HT1080 (cell line): ENCODE data around the gene SDCCAG8. TPM values are rescaled to one million over a fixed set of nuclear protein-coding genes. Genes with fewer than 3 reads are reported as not detected.

Source experiments
- DNase-seq: peaks from one replicate; pipeline ENCODE4 v3.0.0-alpha.2; 2015; ENCODE audit warnings: low read depth
- total RNA-seq: library from RNA; depleted of rRNA; stranded (reverse); fragments of >200 nt; shearing (Covaris generic); gene quantifications from 2 replicates; pipeline ENCODE4 v1.2.3, GENCODE V29; 2014

SDCCAG8 gene
- total RNA-seq, 1 experiment from 2014 or later, result 39.9 TPM

DNA sequence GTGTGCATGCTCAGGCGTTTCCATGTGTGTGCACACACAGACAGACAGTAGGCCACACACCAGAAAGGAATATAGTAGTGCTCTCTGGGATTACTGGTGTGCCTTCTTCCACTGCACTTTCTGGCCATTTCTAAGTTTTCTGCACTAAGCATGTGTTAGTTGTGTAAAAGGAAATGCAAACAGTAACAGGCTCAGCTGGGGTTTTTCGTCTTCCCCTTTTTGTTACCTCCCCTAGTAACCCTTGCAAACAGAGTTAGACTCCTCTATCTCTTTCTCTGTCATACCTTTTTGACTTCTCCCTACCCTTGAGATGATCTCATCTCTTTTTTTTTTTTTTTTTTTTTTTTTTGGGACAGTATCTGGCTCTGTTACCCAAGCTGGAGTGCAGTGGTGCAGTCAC lies 196.3 kb downstream of the SDCCAG8 start:
- DNase-seq, result no peak

DNA sequence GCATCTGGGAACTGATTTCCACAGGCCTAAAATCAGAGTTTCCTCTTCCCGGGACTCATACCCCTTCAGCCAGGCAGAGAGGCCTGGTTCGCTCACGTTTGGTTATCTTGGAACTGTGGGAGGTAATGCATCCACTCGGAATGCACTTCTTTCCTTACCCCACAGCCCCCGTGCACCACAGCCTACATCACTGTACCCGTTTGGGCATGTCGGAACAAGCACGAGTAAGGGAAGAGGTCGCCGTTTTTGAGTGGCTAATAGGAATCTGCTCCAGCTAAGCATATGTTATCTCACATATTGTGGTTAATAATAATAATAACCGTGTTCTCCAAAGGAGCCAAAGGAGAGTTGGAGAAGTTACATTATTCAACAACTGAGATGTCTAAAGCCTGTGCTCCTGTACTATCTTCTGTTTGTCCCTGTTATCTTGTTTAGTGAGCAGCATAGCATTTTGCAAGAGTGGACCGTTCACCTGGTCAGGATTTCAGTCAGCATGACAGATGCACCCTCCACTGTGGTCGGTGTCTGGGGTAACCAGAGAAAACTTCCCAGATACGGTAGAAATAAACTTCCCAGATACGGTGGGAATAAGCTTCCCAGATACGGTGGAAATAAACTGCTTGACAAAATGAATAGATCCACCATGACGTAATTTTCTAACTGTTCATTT lies 198.6 kb downstream of the SDCCAG8 start:
- no peak for DNase-seq

DNA sequence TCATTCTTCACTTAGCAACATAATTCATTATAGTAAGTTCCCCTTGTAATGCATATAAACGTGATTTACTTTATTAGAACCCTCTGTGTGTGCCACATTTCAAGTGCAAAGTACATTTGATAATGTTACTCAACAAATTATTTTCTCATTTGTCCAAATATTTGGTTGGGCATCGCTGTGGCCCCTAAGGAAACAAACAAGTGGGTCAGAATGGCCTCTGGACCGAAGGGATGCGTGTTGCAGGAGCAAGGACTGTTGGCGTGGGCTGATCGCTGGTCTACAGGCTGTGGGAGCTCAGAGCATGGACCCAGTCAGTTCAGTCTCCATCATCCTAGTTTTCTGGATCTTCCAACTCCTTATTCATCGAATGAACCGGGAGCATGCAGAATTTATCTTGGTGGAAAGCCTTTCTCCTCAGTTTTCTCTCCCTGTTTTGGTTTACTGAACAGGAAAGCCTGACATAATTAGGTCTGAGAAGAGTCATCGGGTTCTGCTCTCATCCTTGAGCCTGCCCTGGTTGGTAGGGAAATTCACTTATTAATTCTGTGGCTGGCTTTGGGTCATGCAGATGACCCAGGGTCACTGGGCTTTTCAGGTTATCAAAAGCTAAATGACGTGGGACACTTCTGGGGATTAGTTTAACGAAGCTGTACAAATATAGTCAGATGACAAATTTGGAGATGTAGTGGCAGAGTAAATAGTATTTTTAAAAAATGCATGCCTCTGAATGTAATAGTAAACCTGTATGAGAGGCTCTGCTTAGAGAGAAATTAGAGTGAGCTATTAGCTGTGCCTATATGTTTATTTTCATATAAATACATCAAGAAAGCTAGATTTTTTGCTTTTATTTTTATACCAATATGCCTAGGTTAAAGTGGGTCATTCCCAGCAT lies 200.2 kb downstream of the SDCCAG8 start:
- no peak for DNase-seq

GRCh38 chr1:243457363-243457982 lies 201.6 kb downstream of the SDCCAG8 start:
- DNase-seq, result no peak

DNA sequence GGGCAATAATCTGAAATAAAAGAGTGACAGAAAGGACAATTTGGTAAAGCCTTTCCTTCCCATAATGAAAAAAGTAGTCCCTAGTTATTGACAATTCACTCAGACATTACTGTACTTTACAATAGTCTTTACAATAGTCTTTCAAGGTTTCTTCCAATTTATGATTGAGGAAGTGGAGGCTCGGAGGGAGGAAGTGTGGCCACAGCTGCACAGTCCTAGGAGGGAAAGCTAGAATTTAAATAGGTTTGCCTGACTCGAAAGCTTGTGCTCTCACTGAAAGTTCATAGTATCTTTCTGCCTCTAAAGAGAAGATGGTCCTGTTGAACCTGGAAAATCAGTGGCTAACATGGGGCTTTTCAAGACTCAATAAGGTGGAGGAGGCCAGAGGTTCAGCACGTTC lies 203.2 kb downstream of the SDCCAG8 start:
- DNase-seq, result no peak

- DNase-seq, result no peak
These were observed 205.9 kb downstream of the SDCCAG8 start for GRCh38 chr1:243461700-243462099.

DNA sequence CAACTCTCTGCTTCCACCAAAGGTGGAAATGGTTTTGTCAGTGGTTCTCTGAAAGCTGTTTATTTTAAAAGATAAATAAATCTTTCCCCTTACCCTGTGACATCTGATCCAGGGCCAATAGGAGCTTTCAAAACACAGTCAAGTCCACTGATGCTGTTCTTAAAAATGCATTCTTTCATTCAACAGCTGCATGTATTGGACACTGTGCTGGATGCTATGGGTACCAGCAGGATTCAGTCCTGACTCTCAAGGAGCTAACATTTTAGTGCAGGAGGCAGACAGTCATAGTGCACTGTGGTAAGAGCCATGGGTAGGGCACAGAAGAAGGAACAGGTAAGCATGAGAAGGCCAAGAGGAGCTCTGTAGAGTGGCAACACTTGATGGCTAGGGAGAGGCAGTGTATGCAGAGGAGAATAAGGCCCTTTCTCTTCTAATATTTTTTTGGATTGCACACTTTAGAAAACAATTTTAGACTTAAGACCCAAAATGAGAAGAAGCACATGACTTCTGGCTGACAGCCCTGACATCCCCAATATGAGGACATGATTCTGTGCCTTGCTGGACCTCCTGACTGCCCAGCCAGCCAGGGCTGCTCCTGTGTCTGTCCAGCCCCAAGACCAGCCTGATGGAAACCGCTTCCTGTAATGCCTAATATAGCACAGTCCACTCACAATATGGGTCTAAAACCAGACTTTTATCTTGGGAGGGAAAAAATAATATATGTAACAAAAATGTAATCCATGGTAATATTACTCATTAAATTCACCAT lies 207.3 kb downstream of the SDCCAG8 start:
- no peak for DNase-seq

DNA sequence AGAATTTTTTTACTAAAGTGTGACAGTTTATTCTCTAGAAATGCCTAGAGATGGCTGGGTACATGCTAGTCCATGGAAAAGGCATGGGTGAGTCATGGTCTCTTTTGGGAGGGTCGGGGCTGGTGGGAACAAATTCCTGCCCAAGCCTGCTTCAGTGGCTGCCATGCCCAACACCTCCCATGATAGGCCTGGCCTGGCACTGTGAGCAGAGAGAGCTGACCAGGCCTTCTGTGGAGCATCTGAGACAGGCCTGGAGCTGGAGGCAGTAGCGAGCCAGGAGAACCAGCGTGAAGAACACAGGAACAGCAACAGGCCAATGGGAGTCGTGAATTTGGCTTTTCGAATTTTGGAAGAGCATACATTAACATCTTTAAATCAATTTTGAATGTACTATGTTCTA lies 209.2 kb downstream of the SDCCAG8 start:
- DNase-seq, result no peak

DNA sequence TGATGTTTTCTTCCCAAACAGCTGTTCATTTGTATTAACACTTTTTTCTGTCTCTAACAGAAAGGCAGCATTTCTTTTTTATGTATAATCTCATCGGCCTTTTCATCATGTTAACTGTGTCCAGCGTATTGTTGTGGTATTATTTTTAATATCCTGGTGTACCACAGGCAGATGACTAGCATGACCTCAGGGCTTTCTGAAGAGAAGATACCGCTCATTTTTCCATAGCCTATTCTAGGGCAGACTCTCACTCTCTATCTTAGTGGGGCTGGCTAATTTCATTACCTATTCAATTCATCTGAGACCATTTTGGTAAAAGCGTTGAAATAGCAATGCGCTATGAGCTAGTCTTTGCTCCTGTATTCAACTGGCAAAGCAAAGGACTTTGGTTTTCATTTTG lies 209.9 kb downstream of the SDCCAG8 start:
- no peak for DNase-seq

- no peak for DNase-seq
These were observed 213.7 kb downstream of the SDCCAG8 start for GRCh38 chr1:243469497-243469896.

DNA sequence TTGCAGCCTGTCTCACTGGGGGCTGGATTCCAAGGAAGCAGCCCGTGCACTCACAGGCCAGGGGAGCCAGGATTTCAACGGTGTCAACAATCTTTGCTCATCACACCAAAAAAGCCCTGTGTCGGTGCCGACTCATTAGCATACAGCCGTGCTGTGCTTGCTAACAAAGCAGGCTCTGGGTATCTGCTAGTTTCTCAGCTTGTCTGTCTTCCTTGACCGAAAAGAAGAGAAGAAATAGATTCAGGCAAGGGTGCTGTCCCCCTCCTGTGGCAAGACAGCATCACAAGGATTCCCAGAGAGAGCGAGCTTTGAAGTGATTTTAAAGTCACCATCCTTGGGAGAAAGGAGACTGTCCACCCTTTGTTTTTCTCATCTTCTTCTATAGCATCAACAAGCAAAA lies 214.7 kb downstream of the SDCCAG8 start:
- no peak for DNase-seq

GRCh38 chr1:243471026-243471685 lies 215.3 kb downstream of the SDCCAG8 start:
- no peak for DNase-seq

- DNase-seq, result peak; percentile 57
These were observed 216.2 kb downstream of the SDCCAG8 start for GRCh38 chr1:243471754-243472745.

DNA sequence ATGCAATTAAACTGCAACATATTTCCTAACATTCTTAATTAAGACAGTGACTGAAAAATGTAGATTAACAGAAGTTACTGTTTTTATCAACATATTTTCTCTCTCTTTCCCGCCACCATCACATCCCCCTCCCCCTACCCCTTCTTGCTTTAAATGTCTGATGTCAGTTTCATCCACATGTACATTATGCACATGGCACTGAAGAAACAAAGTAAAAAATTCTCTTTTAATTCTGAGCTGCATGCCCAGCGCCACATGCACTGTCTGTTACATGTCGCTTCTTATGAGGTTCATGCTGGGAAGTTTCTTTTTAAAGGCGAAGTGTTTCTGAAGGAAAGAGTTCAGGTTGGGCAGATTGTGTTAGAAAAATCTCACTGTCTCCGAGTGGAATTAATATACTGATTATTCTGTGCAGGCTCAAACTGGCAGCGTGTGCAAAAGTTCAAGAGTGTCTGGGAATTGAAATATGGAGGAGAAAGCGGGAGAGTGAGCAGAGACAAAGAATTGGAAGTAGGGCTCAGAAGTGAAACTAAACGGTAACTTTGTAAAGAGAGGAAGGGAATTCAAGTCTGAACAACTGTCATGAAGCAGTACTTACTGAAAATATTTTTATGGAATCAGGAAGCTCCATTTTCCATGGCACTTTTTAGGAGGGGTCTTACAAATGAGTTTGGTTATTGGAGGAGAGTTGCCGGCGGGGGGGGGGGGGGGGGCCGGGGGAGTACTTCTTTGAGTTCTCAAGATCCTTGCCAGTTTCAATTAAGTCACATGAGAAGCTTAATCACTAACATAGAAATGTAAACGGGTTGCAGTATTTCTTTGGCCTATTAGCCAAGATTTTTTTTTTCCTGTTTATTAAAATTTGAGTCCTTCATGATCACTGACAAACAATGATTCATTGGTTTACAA lies 217.6 kb downstream of the SDCCAG8 start:
- DNase-seq, result no peak

DNA sequence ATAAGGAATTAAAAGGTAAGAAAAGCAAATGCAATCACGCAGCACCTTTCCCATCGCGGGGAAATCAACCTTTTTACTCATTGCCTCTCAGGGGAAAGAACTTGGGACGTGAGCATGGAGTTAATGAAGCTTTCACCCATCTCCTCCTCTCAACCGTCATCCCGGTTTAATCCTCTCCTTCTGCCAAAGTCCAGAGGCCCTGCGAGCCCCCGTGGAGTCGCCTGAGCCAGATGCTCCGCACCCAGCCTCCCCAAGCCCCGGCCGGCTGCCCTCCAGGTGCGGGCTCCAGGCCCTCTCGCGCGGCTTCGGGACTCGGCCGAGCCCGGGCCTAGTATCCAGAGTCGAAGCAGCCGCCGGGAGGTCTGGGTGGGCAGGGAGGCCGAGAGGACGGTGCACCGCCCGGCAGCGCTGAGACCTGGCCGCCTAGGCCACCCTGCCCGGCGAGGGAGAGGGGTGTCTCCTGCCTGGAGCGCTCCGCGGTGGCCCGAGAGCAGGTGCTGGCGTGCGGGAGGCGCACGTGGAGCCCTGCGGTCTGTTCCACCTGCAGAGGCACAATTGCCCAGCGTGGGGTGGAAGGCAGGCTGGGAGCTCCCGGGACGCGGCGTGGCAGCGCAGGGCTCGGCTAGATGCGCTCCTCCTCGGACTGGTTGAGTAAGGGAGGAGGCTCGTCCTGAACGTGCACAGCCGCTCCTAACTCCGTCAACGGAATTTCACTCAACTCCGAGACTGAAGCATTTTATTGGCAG lies 218.5 kb downstream of the SDCCAG8 start:
- DNase-seq, result no peak

DNA sequence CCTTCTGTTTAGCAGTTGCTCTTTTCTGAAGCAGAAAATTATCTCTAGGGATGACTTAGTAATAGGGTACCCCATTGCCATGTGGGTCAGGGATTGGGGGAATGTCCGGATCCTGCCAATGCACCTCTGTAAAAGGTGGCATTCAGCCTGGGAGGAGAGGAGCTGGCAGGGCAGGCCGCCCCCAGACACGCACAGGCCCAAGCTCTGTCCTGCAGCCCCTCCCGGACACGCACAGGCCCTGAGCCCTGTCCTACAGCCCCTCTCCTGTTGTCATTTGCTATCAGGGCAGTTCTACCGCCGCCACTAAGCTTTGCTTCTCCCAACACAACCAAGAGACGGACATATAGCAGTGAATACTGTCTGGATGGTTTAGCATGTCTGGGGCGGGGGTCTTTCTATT lies 219.1 kb downstream of the SDCCAG8 start:
- no peak for DNase-seq

DNA sequence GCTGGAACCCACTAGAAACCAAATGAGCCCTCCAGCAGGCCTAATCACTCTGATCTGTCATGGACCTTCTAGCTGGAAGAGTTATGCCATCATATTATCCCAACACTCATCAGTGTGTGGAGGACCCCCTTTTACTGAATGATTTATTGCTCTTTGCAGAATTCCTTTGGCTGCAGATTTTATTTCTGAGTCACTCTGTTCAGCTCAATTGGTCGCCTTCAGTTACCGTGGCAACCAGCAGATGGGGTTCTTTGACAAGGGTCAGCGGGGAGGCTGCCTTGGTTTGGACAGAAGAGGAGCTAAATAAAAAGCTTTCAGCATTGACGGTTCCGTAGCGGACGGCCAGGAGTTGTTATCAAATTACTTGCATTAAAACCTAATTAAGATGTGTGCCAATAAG lies 220.1 kb downstream of the SDCCAG8 start:
- peak; percentile 15 for DNase-seq

GRCh38 chr1:243477731-243478290 lies 222.0 kb downstream of the SDCCAG8 start:
- DNase-seq, result no peak
